Astrocyte of the spinal cord (primary cell): ENCODE measurements around the gene MYO7B.

ENCODE experiments used
- DNase-seq: peaks from one replicate; pipeline ENCODE4 v3.0.0; 2011; ENCODE audit warnings: low read depth, low spot score
- H3K4me3 ChIP-seq: 2 replicates; pipeline ENCODE4 v1.5.1; 2011; ENCODE audit warnings: low read depth, mild to moderate bottlenecking, low read length, moderate library complexity
- in situ Hi-C: cut with HindIII; loops from 2 replicates; pipeline ENCODE4 v1.10.0; 2017; ENCODE audit warnings: low sequenced_read_pairs
- TF ChIP-seq, protein P1 (sequence below): IDR thresholded peaks from 2 replicates; pipeline ENCODE4 v1.5.1; 2012; ENCODE audit warnings: low read depth, mild to moderate bottlenecking, low read length, inconsistent platforms

MYO7B gene

GRCh38 chr2:127627740-127628571 is 92.5 kb downstream of the MYO7B start:
- TF ChIP-seq, protein P1, sequence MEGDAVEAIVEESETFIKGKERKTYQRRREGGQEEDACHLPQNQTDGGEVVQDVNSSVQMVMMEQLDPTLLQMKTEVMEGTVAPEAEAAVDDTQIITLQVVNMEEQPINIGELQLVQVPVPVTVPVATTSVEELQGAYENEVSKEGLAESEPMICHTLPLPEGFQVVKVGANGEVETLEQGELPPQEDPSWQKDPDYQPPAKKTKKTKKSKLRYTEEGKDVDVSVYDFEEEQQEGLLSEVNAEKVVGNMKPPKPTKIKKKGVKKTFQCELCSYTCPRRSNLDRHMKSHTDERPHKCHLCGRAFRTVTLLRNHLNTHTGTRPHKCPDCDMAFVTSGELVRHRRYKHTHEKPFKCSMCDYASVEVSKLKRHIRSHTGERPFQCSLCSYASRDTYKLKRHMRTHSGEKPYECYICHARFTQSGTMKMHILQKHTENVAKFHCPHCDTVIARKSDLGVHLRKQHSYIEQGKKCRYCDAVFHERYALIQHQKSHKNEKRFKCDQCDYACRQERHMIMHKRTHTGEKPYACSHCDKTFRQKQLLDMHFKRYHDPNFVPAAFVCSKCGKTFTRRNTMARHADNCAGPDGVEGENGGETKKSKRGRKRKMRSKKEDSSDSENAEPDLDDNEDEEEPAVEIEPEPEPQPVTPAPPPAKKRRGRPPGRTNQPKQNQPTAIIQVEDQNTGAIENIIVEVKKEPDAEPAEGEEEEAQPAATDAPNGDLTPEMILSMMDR, result no peak
- in situ Hi-C loops, result no loop called here
- DNase-seq, result no peak
- H3K4me3 ChIP-seq, result no peak overlapping the region

GRCh38 chr2:127628767-127629614 is 93.5 kb downstream of the MYO7B start:
- TF ChIP-seq, protein P1, result no peak
- in situ Hi-C loops, result no loop called here
- H3K4me3 ChIP-seq, result no peak overlapping the region
- no peak for DNase-seq

DNA sequence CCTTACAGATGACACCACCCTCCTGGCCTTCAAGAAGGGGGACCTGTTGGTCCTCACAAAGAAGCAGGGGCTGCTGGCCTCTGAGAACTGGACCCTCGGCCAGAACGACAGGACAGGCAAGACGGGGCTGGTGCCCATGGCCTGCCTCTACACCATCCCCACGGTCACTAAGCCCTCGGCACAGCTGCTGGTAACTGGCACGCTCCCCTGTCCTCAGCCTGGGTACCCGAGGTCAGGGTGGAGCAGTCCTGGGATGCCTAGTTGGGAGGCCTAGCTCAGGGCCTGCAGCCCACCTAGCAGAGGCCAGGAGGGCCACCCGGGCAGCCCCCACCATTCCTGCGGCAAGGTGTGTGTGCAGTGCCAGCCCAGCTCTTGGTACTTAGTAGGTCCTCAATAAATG is 94.2 kb downstream of the MYO7B start:
- TF ChIP-seq, protein P1, result no peak
- no peak for DNase-seq
- no peak overlapping the region for H3K4me3 ChIP-seq
- in situ Hi-C loops, result no loop called here

DNA sequence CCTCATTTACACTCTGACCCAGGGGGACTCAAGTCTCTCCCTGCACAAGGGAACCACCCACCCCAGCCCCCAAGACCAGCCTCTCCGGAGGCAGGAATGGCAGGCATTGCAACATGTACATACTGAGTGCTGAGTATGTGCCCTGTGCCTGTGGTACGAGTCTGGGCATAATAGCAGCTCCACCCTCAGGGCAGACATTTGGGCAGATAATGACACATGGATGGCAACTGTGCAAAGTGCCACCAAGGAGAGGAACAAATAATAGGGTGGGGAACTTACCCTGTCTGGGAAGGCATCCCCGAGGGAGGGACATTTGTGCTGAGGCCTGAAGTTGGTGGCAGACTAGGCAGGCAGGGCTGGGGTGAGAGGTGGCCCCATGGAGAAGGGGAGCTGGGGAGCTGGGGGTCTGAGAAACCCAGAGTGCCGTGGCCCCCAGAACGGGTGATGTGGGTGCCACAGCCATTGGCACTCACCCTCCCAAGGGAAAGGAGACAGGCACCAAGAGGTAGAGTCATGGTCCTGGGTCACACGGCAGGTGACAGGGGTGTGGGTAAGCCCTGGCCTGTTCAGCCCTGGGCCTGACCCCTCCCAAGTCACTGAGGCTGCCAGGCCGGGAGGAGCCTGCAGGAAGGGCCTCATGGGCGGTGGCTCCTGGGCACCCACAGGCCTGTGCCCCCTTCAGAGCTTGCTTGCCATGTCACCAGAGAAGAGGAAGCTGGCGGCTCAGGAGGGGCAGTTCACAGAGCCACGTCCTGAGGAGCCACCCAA is 94.8 kb downstream of the MYO7B start:
- DNase-seq, result no peak
- no peak overlapping the region for H3K4me3 ChIP-seq
- TF ChIP-seq, protein P1, result no peak
- in situ Hi-C loops, result no loop called here

- no peak overlapping the region for H3K4me3 ChIP-seq
- TF ChIP-seq, protein P1, result no peak
- in situ Hi-C loops, result no loop called here
- no peak for DNase-seq
These were observed 95.5 kb downstream of the MYO7B start for GRCh38 chr2:127630864-127631540.
